HG02943 (cell line): ENCODE measurements around the gene E4F1.
A peak's percentile ranks its signal among the peaks of the same experiment; 100 is the strongest.

Source experiments
- ATAC-seq: cut with Tn5 transposase; IDR thresholded peaks from one replicate; pipeline ENCODE4 v1.9.1; 2021; ENCODE audit warnings: mild to moderate bottlenecking, low read depth, moderate library complexity; ENCODE audit not compliant: unreplicated experiment

Gene E4F1

DNA sequence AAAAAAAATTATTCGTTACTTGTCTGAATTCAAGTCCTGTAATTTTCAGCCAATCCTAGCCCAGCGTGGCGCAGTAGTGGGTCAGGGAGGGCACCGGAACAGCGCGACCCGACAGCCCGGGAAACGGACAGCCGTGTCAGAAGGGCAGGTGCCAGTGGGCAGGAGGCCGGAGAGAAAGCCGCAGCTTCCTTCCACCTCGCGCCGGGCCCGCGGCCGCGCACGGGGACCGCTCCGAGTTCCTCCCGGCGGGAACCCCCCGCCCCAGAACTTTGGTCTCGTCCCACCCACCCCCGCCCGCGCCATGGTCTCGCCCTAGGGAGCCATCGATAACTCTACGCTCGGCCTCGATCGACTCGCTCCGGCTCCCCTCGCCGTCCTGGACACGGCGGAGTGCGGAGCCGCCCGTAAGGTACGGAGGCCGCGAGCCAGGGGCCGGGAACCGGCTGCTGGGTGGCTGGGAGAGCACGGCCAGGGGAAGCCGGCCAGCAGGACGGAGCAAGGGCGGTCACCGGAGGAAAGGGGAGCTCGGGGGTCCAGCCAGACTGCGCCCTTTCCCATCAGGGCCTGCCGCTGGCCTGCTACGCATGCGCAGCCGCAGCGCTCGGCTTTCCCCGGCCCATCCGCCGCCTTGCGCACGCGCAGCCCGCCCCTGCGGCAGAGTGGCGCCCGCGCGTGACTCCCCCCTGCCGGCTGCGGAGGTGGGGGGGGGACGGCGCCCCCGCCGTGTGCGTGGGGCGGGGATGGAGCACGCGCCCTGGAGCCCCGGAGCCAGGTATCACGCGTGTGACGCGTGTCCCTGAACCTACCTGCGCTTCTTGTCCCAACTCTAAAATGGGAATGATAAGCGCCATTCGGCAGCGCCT lies 18.1 kb upstream of the E4F1 start, which contains the start of gene MLST8:
Gene MLST8, plus strand, starts transcription at position 351 of the 863 bp plus-strand sequence. CDS start 632 bp downstream, outside the sequence.
- ATAC-seq = peak; percentile 75

- no peak for ATAC-seq
These were observed 17.5 kb upstream of the E4F1 start for GRCh38 chr16:2205967-2206313.

DNA sequence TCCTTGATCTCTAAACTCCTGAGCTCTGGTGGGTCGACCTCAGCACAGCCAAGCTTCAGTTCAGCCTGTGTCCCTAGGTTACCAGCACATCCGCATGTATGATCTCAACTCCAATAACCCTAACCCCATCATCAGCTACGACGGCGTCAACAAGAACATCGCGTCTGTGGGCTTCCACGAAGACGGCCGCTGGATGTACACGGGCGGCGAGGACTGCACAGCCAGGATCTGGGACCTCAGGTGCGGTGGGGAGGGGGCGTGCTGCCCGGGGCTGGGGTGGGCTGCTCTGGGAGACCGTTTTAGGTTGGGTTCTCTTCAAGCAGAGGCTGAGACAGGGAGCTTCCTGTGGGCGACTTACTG lies 17.0 kb upstream of the E4F1 start:
- no peak for ATAC-seq

GRCh38 chr16:2206780-2207433 lies 16.5 kb upstream of the E4F1 start:
- ATAC-seq = no peak

- ATAC-seq = no peak
These were observed 15.5 kb upstream of the E4F1 start for GRCh38 chr16:2207872-2208271.

GRCh38 chr16:2208308-2208707 lies 15.1 kb upstream of the E4F1 start:
- no peak for ATAC-seq

GRCh38 chr16:2208772-2209171 lies 14.6 kb upstream of the E4F1 start:
- no peak for ATAC-seq

DNA sequence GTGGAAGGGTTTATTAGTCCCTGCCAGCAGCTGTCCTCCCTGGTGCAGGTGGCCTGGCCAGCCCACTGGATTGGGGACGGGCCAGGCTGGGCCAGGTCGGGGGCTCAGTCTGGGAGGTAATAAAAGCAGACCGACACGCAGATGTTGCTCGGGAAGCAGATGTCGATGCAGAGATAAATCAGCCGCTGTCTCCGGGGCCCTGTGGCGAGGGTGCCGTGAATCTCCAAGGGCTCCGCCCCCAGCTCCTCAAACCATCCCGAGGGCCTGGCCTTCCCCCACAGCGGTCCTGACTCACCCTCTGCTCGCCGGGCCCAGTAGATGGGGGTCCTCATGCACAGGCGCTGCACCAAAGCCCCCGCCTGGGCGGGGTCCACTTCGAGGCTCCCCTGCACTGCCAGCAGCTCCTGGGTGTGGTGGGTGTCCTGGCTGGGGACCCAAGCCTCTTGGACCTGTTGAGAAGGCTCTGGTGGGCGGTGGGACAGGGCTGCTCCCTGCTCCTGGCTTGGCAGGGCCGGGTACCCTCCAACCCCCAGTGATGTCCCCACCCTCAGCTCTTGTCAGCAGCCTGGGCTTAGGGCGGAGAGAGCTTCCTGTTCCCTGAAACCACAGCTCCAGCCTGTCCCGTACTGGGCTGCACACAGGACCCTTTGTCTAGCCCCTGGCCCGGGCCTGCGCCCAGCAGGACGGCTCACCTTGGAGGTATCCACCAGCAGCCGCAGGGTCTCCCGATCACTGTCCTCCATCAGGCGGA lies 14.0 kb upstream of the E4F1 start:
- no peak for ATAC-seq

- no peak for ATAC-seq
These were observed 13.4 kb upstream of the E4F1 start for GRCh38 chr16:2210009-2210332.

DNA sequence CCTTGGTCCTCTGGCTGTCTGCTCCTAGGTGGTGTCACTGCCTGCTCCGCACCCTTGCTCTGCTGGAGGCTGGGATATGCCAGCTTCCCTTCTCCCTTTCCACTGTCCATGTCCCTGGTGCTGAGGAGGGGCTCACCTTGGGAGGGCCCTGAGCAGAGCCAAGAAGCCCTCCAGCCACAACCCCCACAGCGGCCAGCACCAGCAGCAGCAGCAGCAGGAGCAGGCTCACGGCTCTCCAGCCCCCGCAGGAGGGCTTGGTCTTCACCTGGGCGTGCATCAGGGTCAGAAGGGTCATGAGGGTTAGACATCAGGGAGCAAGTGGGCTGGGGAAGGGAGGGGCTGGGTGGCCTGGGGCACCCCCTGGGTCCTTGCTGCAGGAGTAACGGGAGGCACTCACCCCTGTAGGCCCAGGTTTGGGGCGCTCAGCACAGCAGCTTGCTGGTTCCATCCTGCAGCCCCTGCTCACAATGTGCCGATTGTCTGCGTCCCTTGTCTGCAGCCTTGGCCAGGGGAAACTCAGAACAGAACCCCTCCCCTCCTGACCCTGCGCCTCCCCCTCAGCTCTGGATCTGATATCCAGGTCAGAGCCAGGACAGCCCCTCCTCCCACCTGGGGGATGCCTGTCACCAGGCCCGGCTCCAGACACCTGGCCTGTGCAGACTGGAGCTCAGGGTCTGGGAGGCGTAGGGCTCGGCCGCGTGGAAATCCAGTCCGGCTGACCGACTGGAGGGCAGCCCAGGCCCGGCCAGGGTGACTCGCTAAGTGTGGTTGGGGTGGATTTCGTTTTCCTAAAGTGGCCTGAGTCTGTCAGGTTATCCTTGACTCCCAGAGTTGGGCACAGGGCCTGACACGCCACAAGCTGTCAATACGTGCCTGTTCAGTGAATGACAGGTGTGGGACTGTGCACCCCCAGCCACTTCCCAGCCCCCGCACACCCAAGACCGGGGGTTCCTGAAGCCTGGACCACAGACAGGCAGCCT lies 12.7 kb upstream of the E4F1 start, which contains the start of gene BRICD5:
Gene BRICD5, minus strand, starts transcription at position 478 of the 980 bp plus-strand sequence. Its CDS starts 30 bp downstream, at position 448.
- no peak for ATAC-seq

- ATAC-seq = no peak
These were observed 11.5 kb upstream of the E4F1 start for GRCh38 chr16:2211923-2212347.

DNA sequence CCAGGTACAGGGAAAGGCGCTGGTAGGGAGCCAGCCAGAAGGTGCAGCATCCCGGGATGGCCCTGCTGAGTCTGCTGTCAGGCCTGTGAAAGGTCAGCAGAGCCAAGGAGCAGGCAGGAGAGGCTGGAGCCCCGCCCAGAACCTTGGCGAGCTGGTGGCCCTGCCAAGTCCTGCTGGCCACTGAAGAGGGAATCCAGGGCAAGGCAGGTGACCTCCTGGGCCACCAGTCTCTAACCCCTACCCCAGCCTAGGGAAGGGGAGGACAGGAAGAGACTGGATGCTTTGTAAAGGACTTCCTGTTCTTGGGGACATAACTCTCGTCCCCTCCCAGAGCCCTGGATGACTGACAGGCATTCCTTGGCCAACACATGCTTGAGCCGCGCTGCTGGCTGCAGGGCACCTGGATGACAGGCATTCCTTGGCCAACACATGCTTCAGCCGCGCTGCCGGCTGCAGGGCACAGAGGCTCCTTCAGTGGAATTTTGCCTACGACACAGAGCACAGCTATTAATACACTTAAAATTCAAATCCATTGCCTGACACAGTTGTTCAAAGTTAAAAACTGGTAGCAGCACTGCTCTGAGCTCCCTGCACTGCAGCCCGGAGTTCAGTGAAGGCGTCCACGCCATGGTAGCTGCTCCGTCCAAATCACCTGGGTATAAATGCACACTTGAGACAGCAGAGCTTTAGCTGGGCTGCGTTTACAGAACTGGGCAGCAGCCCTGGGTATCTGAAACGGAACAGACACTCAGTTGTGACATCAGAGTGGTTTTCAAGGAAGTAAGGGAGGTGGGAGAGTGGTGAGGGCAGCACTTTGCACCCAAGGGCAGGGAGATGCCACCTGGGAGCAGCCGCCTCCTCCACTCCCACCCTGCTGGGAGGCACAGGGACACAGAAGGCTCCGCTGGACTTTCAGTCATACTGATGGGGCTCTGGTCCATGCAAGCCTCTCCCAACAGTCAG lies 10.7 kb upstream of the E4F1 start:
- no peak for ATAC-seq

GRCh38 chr16:2213817-2214718 lies 9.3 kb upstream of the E4F1 start:
- ATAC-seq = peak; percentile 3

DNA sequence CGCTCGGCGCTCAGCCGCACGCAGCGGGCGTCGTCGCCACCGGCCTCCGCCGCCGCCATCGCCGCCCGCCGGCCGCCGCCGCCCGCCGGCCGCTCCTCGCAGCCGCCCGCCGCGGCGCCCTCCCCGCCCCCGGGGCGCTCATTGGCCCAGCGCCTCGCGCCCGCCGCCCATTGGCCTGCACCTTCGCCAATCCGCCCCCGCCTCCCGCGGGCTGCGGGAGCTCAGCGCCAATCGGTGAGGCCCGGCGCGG lies 8.7 kb upstream of the E4F1 start, which contains the start of gene PGP:
Gene PGP, minus strand, starts transcription at position 122 of the 250 bp plus-strand sequence. Its CDS starts 63 bp downstream, at position 59.
- no peak for ATAC-seq

DNA sequence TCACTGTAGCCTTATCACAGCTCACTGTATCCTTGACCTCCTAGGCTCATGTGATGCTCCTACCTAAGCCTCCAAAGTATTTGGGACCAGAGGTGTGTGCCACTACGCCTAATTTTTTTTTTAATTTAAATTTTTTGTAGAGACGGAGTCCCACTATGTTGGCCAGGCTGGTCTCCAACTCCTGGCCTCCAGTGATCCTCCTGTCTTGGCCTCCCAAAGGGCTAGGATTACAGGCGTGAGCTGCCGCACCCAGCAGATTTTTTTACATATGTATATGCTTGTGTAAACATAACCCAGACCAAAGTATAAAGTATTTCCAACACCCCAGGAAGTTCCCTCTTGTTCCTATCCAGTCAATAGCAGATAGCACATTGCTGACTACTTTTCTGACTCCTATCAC lies 7.1 kb upstream of the E4F1 start:
- no peak for ATAC-seq

GRCh38 chr16:2223942-2224486 lies 623 bp downstream of the E4F1 start:
- ATAC-seq = peak; percentile 15

- ATAC-seq = no peak
These were observed 2.9 kb downstream of the E4F1 start for GRCh38 chr16:2226245-2226793.

- ATAC-seq = no peak
These were observed 3.5 kb downstream of the E4F1 start for GRCh38 chr16:2226918-2227317.
